HG03175 (cell line): Measurements from ENCODE around the gene VSTM1.
"Not testable (repeated sequence)": the region's sequence is repeated elsewhere in the genome, so short reads cannot be mapped to it uniquely, and the experiment has no call there.

Experiments
- ATAC-seq: cut with Tn5 transposase; IDR thresholded peaks from one replicate; pipeline ENCODE4 v1.9.1; 2021; ENCODE audit warnings: mild to moderate bottlenecking, moderate library complexity; ENCODE audit not compliant: unreplicated experiment

Gene VSTM1

GRCh38 chr19:54074851-54075250 is 11.2 kb upstream of the VSTM1 start:
- ATAC-seq: no peak

GRCh38 chr19:54073829-54074228 is 10.1 kb upstream of the VSTM1 start:
- ATAC-seq: no peak

- no peak for ATAC-seq
These were observed 5.8 kb upstream of the VSTM1 start for GRCh38 chr19:54069470-54069869.

- no peak for ATAC-seq
These were observed 1.1 kb downstream of the VSTM1 start for GRCh38 chr19:54062643-54063042.

- ATAC-seq: no peak
These were observed 16.1 kb downstream of the VSTM1 start for GRCh38 chr19:54047616-54048015.

- ATAC-seq: no peak
These were observed 17.9 kb downstream of the VSTM1 start for GRCh38 chr19:54045771-54046170.

GRCh38 chr19:54042989-54043388 is 20.7 kb downstream of the VSTM1 start:
- ATAC-seq: no peak

- no peak for ATAC-seq
These were observed 21.6 kb downstream of the VSTM1 start for GRCh38 chr19:54041969-54042606.

GRCh38 chr19:54040003-54040402 is 23.7 kb downstream of the VSTM1 start:
- no peak for ATAC-seq

- not testable (repeated sequence) for ATAC-seq
These were observed 27.2 kb downstream of the VSTM1 start for GRCh38 chr19:54036542-54036941.

GRCh38 chr19:54035215-54036178 is 28.2 kb downstream of the VSTM1 start:
- ATAC-seq: no peak

GRCh38 chr19:54030895-54031586 is 32.7 kb downstream of the VSTM1 start:
- ATAC-seq: no peak

- ATAC-seq: no peak
These were observed 33.7 kb downstream of the VSTM1 start for GRCh38 chr19:54029930-54030490.

GRCh38 chr19:54029301-54029700 is 34.4 kb downstream of the VSTM1 start:
- ATAC-seq: no peak

GRCh38 chr19:54026656-54027055 is 37.0 kb downstream of the VSTM1 start:
- no peak for ATAC-seq

GRCh38 chr19:54024660-54025059 is 39.0 kb downstream of the VSTM1 start:
- no peak for ATAC-seq

- no peak for ATAC-seq
These were observed 40.5 kb downstream of the VSTM1 start for GRCh38 chr19:54023191-54023590.

GRCh38 chr19:54021932-54022331 is 41.8 kb downstream of the VSTM1 start:
- ATAC-seq: no peak

GRCh38 chr19:54021363-54021762 is 42.3 kb downstream of the VSTM1 start:
- no peak for ATAC-seq

- ATAC-seq: no peak
These were observed 46.4 kb downstream of the VSTM1 start for GRCh38 chr19:54017261-54017660.

GRCh38 chr19:54014920-54015560 is 48.7 kb downstream of the VSTM1 start:
- ATAC-seq: no peak
